ENCODE measurements around the gene POC1A.
A peak's percentile ranks its signal among the peaks of the same experiment; 100 is the strongest.

POC1A gene

GRCh38 chr3:52154135-52155094 lies at the start of gene POC1A:
TSS of gene POC1A (minus strand) at chr3:52154423. CDS start at chr3:52154372, 51 bp downstream.
- no peak for TF ChIP-seq CTCF (conservative IDR thresholded peaks at IDR 0.05; ENCODE audit: low read depth, low read length)
- DNase-seq (ENCODE audit: low read depth) = peak; percentile 89
- H3K4me3 ChIP-seq (ENCODE audit: low read length) = peak within 1 kb of the TSS; percentile 83

GRCh38 chr3:52203701-52204100 lies 49.5 kb upstream of the POC1A start:
- no peak overlapping the region for H3K4me3 ChIP-seq (ENCODE audit: low read length)
- DNase-seq (ENCODE audit: low read depth) = no peak
- TF ChIP-seq CTCF (conservative IDR thresholded peaks at IDR 0.05; ENCODE audit: low read depth, low read length) = no peak

- no peak for TF ChIP-seq CTCF (conservative IDR thresholded peaks at IDR 0.05; ENCODE audit: low read depth, low read length)
- DNase-seq (ENCODE audit: low read depth) = no peak
Measured at GRCh38 chr3:52202384-52203077, 48.3 kb upstream of the POC1A start.

GRCh38 chr3:52200981-52201679 lies 46.9 kb upstream of the POC1A start:
- no peak overlapping the region for H3K4me3 ChIP-seq (ENCODE audit: low read length)
- DNase-seq (ENCODE audit: low read depth) = no peak
- no peak for TF ChIP-seq CTCF (conservative IDR thresholded peaks at IDR 0.05; ENCODE audit: low read depth, low read length)

More at GRCh38 chr3:52202384-52203077, 48.3 kb upstream of the POC1A start:
- H3K4me3 ChIP-seq (ENCODE audit: low read length) = no peak overlapping the region

- DNase-seq (ENCODE audit: low read depth) = no peak
- no peak for TF ChIP-seq CTCF (conservative IDR thresholded peaks at IDR 0.05; ENCODE audit: low read depth, low read length)
- peak overlapping the region; percentile 89 for H3K4me3 ChIP-seq (ENCODE audit: low read length)
Measured at GRCh38 chr3:52198643-52199608, 44.7 kb upstream of the POC1A start.
